ENCODE data around the gene FABP2. TPM values are rescaled to one million over a fixed set of nuclear protein-coding genes. Genes with fewer than 3 reads are reported as not detected.
"Not testable (repeated sequence)": the region's sequence is repeated elsewhere in the genome, so short reads cannot be mapped to it uniquely, and the experiment has no call there.

Gene FABP2
- total RNA-seq, 2 donors from 2014 or later = not detected

DNA sequence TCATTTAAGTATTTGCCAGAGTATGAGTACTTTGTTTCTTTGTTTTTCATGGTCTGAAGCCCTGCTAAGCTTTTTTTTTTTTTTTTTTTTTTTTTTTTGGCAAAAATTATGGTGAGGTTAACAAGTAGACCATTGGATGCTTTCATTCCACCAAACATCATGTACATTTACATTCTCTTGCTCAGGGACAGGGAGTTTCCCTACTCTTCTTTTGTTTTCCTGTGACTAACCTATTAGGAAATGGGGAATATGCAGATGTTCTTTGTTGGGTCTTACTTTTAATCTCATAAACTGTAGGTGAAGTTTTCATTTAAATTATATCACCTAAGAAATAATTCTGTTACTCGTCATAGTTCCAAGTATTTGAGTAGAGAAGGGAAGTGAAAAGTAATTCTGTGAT is 26.2 kb upstream of the FABP2 start:
- not testable (repeated sequence) for H3K36me3 ChIP-seq; H3K4me1 ChIP-seq (ENCODE audit: control insufficient read depth in 1 of 2, low read depth in 2 of 2); H3K4me3 ChIP-seq; H3K27ac ChIP-seq; H3K27me3 ChIP-seq (replicated peaks; ENCODE audit: insufficient read depth); DNase-seq (ENCODE audit: low spot score); H3K9me3 ChIP-seq
- ATAC-seq (ENCODE audit: insufficient number of reproducible peaks, low FRiP score, low read depth) = peak; percentile 3

DNA sequence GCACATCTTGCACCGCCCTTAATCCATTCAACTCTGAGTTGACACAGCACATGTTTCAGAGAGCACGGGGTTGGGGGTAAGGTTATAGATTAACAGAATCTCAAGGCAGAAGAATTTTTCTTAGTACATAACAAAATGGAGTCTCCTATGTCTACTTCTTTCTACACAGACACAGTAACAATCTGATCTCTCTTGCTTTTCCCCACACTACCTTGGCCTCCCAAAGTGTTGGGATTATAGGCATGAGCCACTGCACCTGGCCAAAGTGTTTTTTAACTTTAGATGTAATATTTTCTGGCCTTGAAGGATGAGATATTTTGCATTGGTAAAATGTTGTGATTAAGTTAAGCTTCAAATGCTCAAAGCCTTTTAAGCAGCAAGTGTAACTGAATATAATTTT is 21.4 kb upstream of the FABP2 start:
- not testable (repeated sequence) for ATAC-seq (ENCODE audit: insufficient number of reproducible peaks, low FRiP score, low read depth)

DNA sequence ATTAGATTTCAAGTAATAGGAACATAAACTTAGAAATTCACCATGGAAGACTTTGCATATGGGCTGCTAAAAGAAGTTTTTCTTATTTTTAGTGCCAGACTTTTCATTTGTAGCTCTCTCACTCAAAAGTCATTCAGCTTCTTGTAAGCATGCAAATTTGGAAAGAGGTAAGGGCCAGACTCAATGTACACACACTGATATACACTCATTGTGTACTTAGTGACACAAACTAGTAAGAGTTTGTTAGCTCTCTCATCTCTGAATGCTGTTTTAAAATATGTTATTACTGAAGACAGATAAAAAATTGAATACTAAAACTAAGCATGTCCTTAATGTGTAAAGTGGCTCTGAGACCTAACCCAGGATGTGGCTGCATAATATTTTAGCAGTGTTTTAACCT is 18.0 kb upstream of the FABP2 start:
- H3K27ac ChIP-seq; H3K4me3 ChIP-seq; DNase-seq (ENCODE audit: low spot score); ATAC-seq (ENCODE audit: insufficient number of reproducible peaks, low FRiP score, low read depth); H3K9me3 ChIP-seq; H3K27me3 ChIP-seq (replicated peaks; ENCODE audit: insufficient read depth); H3K4me1 ChIP-seq (ENCODE audit: control insufficient read depth in 1 of 2, low read depth in 2 of 2); H3K36me3 ChIP-seq: not testable (repeated sequence)

More for the DNA sequence above, 21.4 kb upstream of the FABP2 start:
- not testable (repeated sequence) for H3K4me1 ChIP-seq (ENCODE audit: control insufficient read depth in 1 of 2, low read depth in 2 of 2); H3K36me3 ChIP-seq; H3K9me3 ChIP-seq; DNase-seq (ENCODE audit: low spot score); H3K4me3 ChIP-seq; H3K27me3 ChIP-seq (replicated peaks; ENCODE audit: insufficient read depth); H3K27ac ChIP-seq

DNA sequence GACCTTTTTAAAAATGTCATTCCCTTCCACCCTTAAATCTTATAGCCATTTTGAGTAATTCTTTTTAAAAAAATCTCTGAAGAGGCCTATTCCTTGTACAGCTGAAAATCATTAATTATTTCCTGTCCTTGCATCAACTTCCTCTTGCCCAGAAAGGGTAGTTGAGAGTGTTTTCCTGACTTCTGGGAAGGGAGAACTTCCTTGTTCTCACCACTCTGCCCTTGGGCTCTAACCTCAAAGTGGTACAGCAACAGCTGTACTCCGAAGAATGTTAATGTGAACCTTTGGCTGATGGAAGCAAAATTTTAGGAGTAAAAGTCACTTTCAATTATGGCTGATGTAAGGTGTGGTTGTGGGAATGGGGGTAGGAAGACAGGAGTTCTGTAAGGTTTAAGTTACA is 15.1 kb upstream of the FABP2 start:
- Histone ChIP-seq H3K27ac (no peak overlapping the region), H3K27me3 (replicated peaks; ENCODE audit: insufficient read depth) (no peaks in the 10 kb centered on the region), H3K4me3 (no peak overlapping the region), H3K36me3 (no peaks in the 10 kb centered on the region), H3K9me3 (no peaks in the 10 kb centered on the region), H3K4me1 (ENCODE audit: control insufficient read depth in 1 of 2, low read depth in 2 of 2) (no peaks in the 10 kb centered on the region)
- TF ChIP-seq, protein P1, sequence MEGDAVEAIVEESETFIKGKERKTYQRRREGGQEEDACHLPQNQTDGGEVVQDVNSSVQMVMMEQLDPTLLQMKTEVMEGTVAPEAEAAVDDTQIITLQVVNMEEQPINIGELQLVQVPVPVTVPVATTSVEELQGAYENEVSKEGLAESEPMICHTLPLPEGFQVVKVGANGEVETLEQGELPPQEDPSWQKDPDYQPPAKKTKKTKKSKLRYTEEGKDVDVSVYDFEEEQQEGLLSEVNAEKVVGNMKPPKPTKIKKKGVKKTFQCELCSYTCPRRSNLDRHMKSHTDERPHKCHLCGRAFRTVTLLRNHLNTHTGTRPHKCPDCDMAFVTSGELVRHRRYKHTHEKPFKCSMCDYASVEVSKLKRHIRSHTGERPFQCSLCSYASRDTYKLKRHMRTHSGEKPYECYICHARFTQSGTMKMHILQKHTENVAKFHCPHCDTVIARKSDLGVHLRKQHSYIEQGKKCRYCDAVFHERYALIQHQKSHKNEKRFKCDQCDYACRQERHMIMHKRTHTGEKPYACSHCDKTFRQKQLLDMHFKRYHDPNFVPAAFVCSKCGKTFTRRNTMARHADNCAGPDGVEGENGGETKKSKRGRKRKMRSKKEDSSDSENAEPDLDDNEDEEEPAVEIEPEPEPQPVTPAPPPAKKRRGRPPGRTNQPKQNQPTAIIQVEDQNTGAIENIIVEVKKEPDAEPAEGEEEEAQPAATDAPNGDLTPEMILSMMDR (IDR thresholded peaks at IDR 0.05) = no peak
- DNase-seq (ENCODE audit: low spot score) (no peak), ATAC-seq (ENCODE audit: insufficient number of reproducible peaks, low FRiP score, low read depth) (peak; percentile 31)

DNA sequence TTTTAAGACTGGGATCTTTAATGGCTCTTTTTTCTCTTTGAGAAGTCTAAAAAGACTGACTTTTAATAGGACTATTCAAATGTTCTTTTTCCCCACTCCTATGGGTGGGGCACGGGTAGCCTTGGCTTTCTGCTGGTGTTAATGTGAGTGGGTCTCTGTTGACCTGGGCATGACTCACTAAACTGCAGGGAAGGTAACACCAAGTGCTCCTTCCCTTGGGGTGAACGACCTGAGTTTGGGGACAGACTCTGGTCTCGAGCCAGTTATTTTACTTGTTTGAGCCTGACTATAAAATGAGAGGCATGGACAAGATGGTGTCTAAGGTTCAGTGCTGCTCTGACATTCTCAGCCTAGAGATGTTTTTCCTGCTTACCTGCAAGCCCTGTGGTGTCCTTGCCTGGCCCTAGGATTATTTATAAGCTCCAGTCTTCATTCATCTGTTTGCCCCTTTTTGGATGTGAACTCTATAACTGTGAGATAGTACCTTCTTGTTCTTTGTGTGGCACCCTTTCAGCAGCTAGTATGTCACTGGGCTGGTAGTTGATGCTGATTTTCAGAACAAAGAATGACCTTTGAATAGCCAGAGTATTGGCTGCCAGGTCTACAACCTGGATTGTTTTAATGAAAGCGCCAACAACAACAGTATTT is 14.5 kb upstream of the FABP2 start:
- not testable (repeated sequence) for H3K27me3 ChIP-seq (replicated peaks; ENCODE audit: insufficient read depth); H3K4me3 ChIP-seq; H3K9me3 ChIP-seq; ATAC-seq (ENCODE audit: insufficient number of reproducible peaks, low FRiP score, low read depth); H3K4me1 ChIP-seq (ENCODE audit: control insufficient read depth in 1 of 2, low read depth in 2 of 2); H3K36me3 ChIP-seq; DNase-seq (ENCODE audit: low spot score); H3K27ac ChIP-seq

DNA sequence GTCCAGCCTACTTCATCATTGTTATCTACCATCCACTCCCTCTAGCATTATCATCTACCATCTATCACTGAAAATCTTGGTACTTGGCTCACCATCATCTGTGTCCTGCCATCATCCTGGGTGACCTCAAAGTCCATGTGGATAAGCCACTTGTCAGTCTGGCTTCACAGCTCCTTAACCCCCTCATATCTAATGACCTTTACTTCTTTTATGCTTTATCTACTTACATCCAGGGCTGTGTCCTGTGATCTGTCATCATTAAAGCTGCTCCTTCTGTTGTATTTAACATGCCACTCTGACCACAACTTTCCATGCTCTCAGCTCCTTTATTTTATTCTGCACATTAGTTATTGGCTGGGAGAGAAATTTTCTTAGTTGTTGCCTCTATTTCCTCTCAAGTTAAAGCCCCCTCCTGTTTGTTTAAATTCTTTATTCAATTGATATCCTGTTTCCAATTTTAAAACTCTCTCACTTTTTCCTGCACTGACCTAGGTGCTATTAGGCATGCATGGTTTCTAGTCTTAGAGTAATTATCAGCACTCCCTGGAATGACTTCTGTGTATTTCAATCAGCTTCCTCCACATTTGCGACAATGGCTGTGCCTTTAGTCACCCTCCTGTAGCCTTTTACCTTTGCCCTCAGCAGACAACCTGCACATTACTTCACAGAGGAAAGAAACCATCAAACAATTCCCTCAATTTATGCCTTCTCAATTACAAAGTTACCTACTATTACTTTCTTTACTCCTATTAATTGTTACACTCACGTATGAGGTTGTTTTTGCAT is 8.1 kb upstream of the FABP2 start:
- TF ChIP-seq, protein P1 (IDR thresholded peaks at IDR 0.05) = no peak
- Histone ChIP-seq H3K4me3 (no peak overlapping the region), H3K27ac (no peak overlapping the region), H3K9me3 (no peaks in the 10 kb centered on the region), H3K4me1 (ENCODE audit: control insufficient read depth in 1 of 2, low read depth in 2 of 2) (no peaks in the 10 kb centered on the region), H3K27me3 (replicated peaks; ENCODE audit: insufficient read depth) (no peaks in the 10 kb centered on the region), H3K36me3 (no peaks in the 10 kb centered on the region)
- DNase-seq (ENCODE audit: low spot score) (no peak), ATAC-seq (ENCODE audit: insufficient number of reproducible peaks, low FRiP score, low read depth) (no peak)

DNA sequence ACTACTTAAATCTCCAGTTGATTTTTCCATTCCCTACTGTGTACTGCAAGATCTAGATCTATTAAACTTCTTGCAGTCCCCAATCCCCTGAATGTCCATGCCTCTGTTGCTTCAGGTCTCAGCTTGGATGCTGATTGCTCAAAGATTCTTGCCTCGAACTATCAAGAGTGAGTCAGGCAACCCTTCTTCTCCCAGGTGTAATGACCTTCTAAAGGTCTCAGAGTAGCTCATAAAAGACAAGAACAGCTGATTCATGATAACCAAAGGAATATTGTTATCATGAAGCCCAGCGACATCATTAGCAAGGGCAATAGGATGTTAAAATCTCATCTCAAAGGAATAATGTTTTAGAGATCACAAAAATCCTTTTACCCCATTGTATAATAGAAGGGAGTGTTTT is 6.8 kb upstream of the FABP2 start:
- H3K27me3 ChIP-seq (replicated peaks; ENCODE audit: insufficient read depth) = no peaks in the 10 kb centered on the region
- H3K4me1 ChIP-seq (ENCODE audit: control insufficient read depth in 1 of 2, low read depth in 2 of 2) = no peaks in the 10 kb centered on the region
- TF ChIP-seq, protein P1 (IDR thresholded peaks at IDR 0.05) = no peak
- no peaks in the 10 kb centered on the region for H3K36me3 ChIP-seq
- ATAC-seq (ENCODE audit: insufficient number of reproducible peaks, low FRiP score, low read depth) = no peak
- DNase-seq (ENCODE audit: low spot score) = no peak
- H3K9me3 ChIP-seq = no peaks in the 10 kb centered on the region
- H3K4me3 ChIP-seq = no peak overlapping the region
- no peak overlapping the region for H3K27ac ChIP-seq

Measured in thoracic aorta (tissue), 2 donors.